ENCODE measurements around the gene GLRA1.

- TF ChIP-seq CTCF (IDR thresholded peaks at IDR 0.05; ENCODE audit: low read length) (no peak), EZH2 (IDR thresholded peaks at IDR 0.05; ENCODE audit: borderline replicate concordance, low read length) (no peak)
Observed at GRCh38 chr5:151956725-151957124, 32.1 kb upstream of the GLRA1 start.
